OCI-LY1 (cell line): ENCODE data around the gene CIB4.

Source experiments
- H2AFZ ChIP-seq: fragments of 200-600 bp; sonication (generic), shearing (Covaris generic); 2 replicates; pipeline ENCODE4 v1.6.0; 2014; ENCODE audit warnings: antibody characterized with exemption, mild to moderate bottlenecking, low read length
- H3F3A ChIP-seq: fragments of 200-600 bp; sonication (generic), shearing (Covaris generic); 2 replicates; pipeline ENCODE4 v1.6.0; 2014; ENCODE audit warnings: mild to moderate bottlenecking, antibody characterized with exemption, low read length, moderate library complexity; ENCODE audit not compliant: insufficient read depth
- H3K27ac ChIP-seq: fragments of 200-600 bp; sonication (generic); 2 replicates; pipeline ENCODE4 v1.5.1; 2014; ENCODE audit warnings: low read length, mixed run types, mild to moderate bottlenecking, low read depth; ENCODE audit not compliant: poor library complexity, severe bottlenecking
- H3K27me3 ChIP-seq: fragments of 200-600 bp; sonication (generic); 2 replicates; pipeline ENCODE4 v1.6.0; 2014; ENCODE audit warnings: antibody characterized with exemption, mild to moderate bottlenecking, low read length, moderate library complexity; ENCODE audit not compliant: insufficient read depth
- H3K36me3 ChIP-seq: fragments of 200-600 bp; sonication (generic); 2 replicates; pipeline ENCODE4 v1.6.1; 2014; ENCODE audit warnings: mild to moderate bottlenecking, antibody characterized with exemption, low read length, moderate library complexity, mixed read lengths; ENCODE audit not compliant: insufficient read depth
- H3K4me1 ChIP-seq: fragments of 200-600 bp; sonication (generic); 2 replicates; pipeline ENCODE4 v1.5.1; 2014; ENCODE audit warnings: mild to moderate bottlenecking, low read length, moderate library complexity; ENCODE audit not compliant: insufficient read depth, severe bottlenecking
- H3K4me2 ChIP-seq: fragments of 200-600 bp; sonication (generic), shearing (Covaris generic); 2 replicates; pipeline ENCODE4 v1.6.1; 2014; ENCODE audit warnings: low read length
- H3K4me3 ChIP-seq: fragments of 200-600 bp; sonication (generic); 2 replicates; pipeline ENCODE4 v1.5.1; 2014; ENCODE audit warnings: low read length, low read depth, mild to moderate bottlenecking, mixed read lengths; ENCODE audit not compliant: poor library complexity, severe bottlenecking
- H3K79me2 ChIP-seq: fragments of 200-600 bp; shearing (Covaris generic); 2 replicates; pipeline ENCODE4 v1.6.1; 2016; ENCODE audit warnings: mixed run types, low read length, mixed read lengths; ENCODE audit not compliant: insufficient read depth
- H3K9ac ChIP-seq: fragments of 200-600 bp; sonication (generic), shearing (Covaris generic); 2 replicates; pipeline ENCODE4 v1.6.1; 2014; ENCODE audit warnings: mild to moderate bottlenecking, low read length, mixed read lengths
- H3K9me2 ChIP-seq: fragments of 200-600 bp; sonication (generic), shearing (Covaris generic); 2 replicates; pipeline ENCODE4 v1.6.1; 2014; ENCODE audit warnings: low read depth, mild to moderate bottlenecking, low read length, mixed read lengths
- H3K9me3 ChIP-seq: fragments of 200-600 bp; shearing (Covaris generic); 2 replicates; pipeline ENCODE4 v1.6.1; 2014; ENCODE audit warnings: low read length, mixed read lengths
- H4K20me1 ChIP-seq: fragments of 200-600 bp; sonication (generic), shearing (Covaris generic); 2 replicates; pipeline ENCODE4 v1.6.0; 2016; ENCODE audit warnings: mild to moderate bottlenecking, low read length; ENCODE audit not compliant: insufficient read depth
- CTCF ChIP-seq: fragments of 200-600 bp; sonication (generic), shearing (Covaris generic); IDR thresholded peaks from 2 replicates; pipeline ENCODE4 v1.5.1; 2017; ENCODE audit warnings: mild to moderate bottlenecking, antibody characterized with exemption, low read length, moderate library complexity, mixed read lengths
- EZH2 ChIP-seq: fragments of 200-600 bp; sonication (generic), shearing (Covaris generic); IDR thresholded peaks from 2 replicates; pipeline ENCODE4 v1.8.0; 2017; ENCODE audit warnings: borderline replicate concordance, mixed run types, mild to moderate bottlenecking, antibody characterized with exemption, low read length, moderate library complexity, mixed read lengths

CIB4 gene

GRCh38 chr2:26650713-26651469 is 9.7 kb upstream of the CIB4 start:
- TF ChIP-seq CTCF = no peak
- no peak for TF ChIP-seq EZH2
- Histone ChIP-seq H2AFZ (no peak overlapping the region), H3K4me3 (no peak overlapping the region), H3K79me2 (no peaks in the 10 kb centered on the region), H3F3A (no peaks in the 10 kb centered on the region), H3K4me2 (no peak overlapping the region), H3K27ac (no peak overlapping the region), H3K27me3 (no peaks in the 10 kb centered on the region), H3K9me2 (no peaks in the 10 kb centered on the region), H3K4me1 (no peaks in the 10 kb centered on the region), H4K20me1 (no peaks in the 10 kb centered on the region), H3K36me3 (no peaks in the 10 kb centered on the region), H3K9me3 (no peaks in the 10 kb centered on the region), H3K9ac (no peak overlapping the region)

- H3K9me2 ChIP-seq = no peaks in the 10 kb centered on the region
- no peaks in the 10 kb centered on the region for H3K36me3 ChIP-seq
- no peak overlapping the region for H3K27ac ChIP-seq
- H3F3A ChIP-seq = no peaks in the 10 kb centered on the region
- no peak overlapping the region for H3K4me2 ChIP-seq
- no peaks in the 10 kb centered on the region for H3K79me2 ChIP-seq
- no peak overlapping the region for H3K4me3 ChIP-seq
- no peaks in the 10 kb centered on the region for H3K4me1 ChIP-seq
- no peaks in the 10 kb centered on the region for H4K20me1 ChIP-seq
- no peak for TF ChIP-seq EZH2
- TF ChIP-seq CTCF = no peak
- H3K9ac ChIP-seq = no peak overlapping the region
- no peak overlapping the region for H2AFZ ChIP-seq
- no peaks in the 10 kb centered on the region for H3K27me3 ChIP-seq
- H3K9me3 ChIP-seq = no peaks in the 10 kb centered on the region
Measured at GRCh38 chr2:26649992-26650712, 9.0 kb upstream of the CIB4 start.

- H3K36me3 ChIP-seq = no peaks in the 10 kb centered on the region
- no peak for TF ChIP-seq EZH2
- no peak overlapping the region for H3K4me3 ChIP-seq
- no peaks in the 10 kb centered on the region for H4K20me1 ChIP-seq
- no peaks in the 10 kb centered on the region for H3K4me1 ChIP-seq
- H3K9me2 ChIP-seq = no peaks in the 10 kb centered on the region
- no peak overlapping the region for H3K27ac ChIP-seq
- no peak overlapping the region for H3K4me2 ChIP-seq
- H3F3A ChIP-seq = no peaks in the 10 kb centered on the region
- no peak overlapping the region for H2AFZ ChIP-seq
- H3K27me3 ChIP-seq = no peaks in the 10 kb centered on the region
- no peaks in the 10 kb centered on the region for H3K9me3 ChIP-seq
- no peaks in the 10 kb centered on the region for H3K79me2 ChIP-seq
- no peak overlapping the region for H3K9ac ChIP-seq
Measured at GRCh38 chr2:26649322-26649721, 8.2 kb upstream of the CIB4 start.
